GM19099 (cell line): Measurements from ENCODE around the gene LZTS2.

Experiments used
- POLR2A ChIP-seq: IDR thresholded peaks from 3 replicates; pipeline ENCODE4 v1.6.1; 2011; ENCODE audit warnings: low read depth; ENCODE audit not compliant: insufficient read length; ENCODE audit errors: extremely low read depth

Gene LZTS2

DNA sequence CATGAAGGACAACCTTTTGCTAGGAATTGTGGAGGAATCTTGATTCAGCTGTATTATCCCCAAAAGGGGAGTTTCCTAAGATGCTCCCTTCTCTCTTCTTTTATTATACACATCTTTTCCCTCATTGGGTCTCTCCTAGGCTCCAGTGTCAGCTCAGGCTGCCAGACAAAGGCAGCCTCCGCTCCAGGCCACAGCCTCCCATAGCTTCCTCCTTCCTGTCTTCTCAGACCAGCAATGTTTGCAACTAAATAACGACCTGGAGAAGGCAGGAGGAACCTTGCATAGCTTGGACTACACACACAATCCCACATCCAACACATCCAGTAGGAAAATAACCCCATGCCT, 43.7 kb downstream of the LZTS2 start:
- no peak for TF ChIP-seq POLR2A

DNA sequence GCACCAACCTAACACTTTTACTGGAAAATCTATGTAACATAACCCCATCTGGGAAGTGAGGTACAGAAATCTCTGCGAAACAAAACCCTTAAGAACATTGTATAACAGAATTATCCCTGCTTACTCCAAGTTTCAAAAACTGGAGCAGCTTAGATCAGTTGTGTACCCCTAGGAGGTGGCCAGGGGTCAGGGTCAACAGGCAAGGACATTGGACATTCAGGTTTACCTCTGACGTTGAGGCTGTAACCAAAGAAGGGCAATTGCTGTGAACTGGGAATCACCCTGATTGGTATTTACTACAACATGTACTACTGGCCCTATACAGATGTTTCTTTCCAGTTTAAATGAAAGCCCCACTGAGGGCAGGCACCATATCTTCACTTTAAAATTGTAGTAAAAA, 44.5 kb downstream of the LZTS2 start:
- no peak for TF ChIP-seq POLR2A

DNA sequence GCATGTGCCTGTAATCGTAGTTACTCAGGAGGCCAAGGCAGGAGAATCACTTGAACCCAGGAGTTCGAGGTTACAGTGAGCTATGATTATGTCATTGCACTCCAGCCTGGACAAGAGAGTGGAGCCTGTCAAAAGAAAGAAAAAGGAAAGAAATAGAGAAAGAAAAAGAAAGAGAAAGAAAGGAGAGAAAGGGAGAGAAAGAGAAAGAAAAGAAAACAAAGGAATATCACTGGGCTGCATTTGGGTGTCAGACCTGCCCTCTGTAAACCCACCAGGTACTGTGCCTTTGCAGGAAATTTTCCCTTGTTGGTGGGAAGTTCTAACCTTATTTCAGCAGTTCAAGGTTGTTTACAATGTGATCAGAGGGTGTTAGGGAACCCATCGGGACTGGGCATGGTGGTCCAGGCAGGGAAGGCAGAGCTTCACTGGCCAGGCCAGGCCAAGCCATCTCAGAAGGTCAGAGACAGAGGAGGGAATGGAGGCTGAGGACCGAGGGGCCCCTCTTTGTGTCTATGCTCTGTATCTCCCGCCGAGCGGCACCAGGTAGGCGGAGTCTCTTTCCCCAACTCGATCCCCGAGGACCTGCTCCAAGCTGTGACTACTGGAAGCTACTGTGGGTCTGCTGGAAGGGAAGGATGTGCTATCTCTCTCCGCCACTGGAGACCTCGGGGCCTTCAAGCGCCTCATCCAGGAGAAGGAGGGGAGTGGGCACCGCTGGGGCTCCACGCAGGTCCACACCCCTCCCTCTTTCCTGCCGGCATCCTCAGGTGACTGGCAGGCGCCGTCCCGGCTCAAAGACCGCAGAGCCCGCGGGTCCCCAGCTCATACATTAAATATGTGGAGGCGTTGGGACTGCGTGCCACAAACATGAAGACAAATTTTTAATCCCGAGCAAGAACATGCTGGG, 47.0 kb downstream of the LZTS2 start:
- no peak for TF ChIP-seq POLR2A

DNA sequence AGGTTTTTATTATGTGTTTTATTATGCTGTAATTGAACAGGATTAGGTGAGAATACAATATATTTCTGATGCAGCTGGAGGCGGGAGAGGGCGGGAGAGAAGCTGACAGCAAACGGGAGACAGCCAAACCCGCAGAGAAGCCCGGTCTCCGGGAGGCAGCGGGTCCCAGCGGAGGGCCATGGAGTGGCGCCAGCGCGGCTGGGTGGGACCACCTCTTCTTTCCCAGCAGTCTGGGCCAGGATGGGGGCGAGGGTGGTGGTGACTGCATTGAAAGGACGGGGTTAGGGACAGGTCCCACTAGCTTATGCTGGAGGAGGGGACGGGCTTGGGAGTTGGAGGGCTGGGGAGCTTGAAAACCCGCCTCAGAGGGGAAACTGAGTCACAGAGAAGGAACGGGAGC, 47.7 kb downstream of the LZTS2 start:
- no peak for TF ChIP-seq POLR2A

DNA sequence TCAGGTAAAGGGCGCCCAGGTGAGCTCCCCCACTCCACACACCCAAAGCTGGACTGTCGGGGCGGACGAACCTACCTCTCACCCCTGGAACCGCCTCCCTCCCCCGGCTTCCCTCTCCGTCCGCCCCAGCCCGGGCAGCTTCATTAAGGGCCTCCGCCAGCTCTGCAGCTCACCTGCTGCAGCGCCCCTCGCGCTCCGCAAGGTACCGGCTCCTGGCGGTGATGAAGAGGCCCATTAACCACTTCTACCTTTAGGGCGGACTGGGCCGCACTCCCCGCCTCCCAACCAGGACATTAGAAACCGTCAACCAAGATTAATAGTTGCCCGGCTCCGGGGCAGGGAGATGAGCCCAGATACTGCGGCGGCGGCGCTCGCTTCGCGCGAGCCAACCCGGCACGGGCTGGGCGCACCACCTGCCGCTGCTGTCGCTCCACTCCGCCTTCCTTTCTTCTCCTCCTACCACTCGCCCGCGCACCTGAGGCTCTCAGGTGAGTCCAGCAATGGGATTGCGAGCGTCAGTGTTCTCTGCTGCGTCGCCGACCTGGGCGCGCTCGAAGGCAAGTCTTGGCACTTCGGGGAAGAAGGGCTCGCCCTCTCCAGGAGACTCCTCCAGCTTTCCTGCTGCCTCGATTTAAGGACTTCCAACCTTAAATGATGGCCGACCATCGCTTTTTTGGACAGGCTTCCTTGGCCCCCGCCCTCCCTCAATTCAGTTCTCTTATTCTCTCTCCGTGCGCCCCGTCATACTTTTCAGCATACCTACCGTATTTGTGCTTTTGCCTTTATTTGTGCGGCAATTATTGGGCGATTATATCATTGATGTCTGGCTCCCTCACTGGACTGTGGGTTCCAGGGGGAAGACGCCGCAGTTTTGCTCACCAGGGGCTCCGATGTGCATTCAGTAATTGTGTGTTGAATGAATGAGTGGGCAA, 48.6 kb downstream of the LZTS2 start:
- no peak for TF ChIP-seq POLR2A

DNA sequence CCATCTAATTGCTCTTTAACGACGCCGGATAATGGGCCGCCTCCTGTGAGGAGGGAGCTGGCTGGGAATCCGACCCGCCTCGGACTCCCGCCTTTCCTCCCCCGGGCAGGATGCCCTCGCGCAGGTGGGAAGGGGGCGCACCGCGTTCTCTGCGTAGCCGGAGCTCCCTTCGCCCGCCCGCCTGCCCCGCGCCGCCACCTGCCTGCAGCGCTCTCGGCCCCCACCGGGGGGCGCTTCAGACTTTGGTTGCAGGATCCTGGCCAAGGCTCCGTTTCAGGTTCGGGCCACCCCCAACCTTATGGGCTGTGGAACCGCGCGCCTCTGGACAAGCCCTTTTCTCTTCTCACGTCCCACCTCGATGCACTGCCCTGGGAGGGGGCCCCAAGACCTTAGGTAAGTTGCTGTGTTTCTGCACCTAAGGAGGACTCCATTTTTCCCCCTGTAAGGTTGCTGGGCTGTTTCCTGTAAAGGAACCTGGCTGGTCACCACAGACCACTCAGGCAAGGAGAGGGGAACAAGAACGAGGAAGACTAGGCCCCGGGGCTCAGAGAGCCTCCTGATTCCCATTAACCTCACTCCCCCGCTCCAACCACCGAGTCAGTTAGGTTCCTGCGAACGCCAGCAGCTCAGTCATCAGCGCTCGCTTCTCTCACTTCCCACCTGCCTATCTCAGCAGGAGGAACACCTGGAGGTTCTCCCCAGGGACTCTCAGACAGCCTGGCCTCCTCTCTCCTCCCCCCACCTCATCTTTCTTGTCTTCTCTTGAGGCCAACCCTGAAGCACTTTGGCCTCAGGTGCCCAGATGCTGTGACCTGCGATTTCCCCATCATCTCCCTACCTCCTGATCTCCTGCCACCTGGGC, 50.8 kb downstream of the LZTS2 start:
- no peak for TF ChIP-seq POLR2A

DNA sequence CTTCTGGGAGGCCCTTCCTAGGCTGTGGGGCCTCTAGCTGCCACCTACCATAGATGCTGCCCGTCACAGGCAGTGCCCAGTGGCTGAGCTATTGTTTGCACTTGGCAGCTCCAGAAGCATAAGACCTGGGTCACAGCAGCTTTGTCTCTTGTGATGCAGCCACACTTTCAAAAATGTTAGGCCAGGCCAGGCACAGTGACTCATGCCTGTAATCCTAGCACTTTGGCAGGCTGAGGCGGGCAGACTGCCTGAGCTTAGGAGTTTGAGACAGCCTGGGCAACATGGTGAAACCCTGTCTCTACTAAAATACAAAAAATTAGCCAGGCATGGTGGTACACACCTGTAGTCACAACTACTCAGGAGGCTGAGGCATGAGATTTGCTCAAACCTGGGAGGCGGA, 52.7 kb downstream of the LZTS2 start:
- no peak for TF ChIP-seq POLR2A

DNA sequence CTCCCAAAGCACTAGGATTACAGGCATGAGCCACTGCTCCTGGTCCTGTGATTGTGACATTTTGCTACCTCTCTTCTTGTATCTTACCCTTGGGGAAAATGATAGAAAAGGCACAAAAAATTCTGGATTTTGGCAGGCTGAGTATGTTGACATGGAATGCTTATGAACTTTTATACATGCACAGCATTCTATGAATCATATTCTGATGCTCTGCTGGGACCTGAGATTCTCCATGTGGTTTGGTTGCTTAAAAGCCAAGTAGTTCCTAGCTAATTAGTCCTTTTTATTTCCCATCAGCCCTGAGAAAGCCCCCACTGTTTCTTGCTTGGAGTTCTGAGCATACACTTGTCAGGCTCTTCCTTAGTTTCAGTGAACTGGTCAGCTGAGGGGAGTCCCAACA, 53.9 kb downstream of the LZTS2 start:
- no peak for TF ChIP-seq POLR2A

DNA sequence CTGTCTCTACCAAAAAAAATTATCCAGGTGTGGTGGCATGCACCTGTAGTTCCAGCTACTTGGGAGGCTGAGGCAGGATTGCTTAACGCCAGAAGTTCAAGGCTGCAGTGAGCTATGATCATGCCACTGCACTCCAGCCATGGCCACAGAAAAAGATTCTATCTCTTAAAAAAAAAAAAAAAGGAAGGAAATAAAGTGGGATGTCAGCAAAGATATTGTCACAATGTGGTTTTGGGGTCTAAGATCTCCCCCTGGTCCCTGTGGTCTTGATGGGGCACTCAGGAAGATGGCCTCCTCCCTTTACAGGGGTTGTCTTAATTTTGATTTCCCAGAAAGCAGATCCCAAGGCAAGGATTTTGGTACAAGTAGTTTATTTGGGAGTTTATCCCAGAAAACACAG, 54.7 kb downstream of the LZTS2 start:
- no peak for TF ChIP-seq POLR2A

DNA sequence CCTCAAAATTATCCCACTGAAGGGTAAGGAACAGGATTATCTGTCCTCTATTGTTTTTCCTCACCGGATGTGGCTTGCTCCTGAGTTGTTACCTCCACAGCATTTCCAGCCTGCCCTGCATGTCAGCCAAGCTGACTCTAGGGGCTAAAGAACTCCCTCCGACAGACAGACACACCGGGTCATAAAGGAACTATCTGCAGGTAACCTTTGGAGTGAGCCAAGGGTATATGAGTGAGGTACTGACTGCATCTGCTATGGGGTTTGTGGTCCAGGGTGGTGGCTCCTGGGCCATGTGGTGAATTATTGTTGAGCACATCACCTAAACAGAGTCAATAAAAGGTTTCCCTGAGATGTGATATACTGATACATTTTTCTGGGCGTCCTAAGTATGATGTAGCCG, 55.3 kb downstream of the LZTS2 start:
- no peak for TF ChIP-seq POLR2A

DNA sequence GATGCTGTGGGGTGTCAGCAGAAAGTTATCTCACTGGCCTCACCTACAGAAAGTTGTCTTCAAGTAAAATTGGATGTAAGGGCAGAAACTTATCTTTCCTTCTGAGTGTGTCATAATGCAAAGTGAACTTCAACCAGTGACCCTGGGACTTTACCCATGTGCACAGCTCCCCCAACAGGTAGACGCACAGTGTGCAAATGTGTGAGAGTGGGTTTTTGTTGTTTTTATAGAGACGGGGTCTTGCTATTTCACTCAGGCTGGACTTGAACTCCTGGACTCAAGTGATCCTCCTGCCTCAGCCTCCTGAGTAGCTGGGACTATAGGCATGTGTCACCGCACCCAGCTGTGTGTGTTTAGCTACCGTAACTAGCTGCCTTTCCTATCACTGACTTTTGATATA, 55.8 kb downstream of the LZTS2 start:
- TF ChIP-seq POLR2A = no peak

DNA sequence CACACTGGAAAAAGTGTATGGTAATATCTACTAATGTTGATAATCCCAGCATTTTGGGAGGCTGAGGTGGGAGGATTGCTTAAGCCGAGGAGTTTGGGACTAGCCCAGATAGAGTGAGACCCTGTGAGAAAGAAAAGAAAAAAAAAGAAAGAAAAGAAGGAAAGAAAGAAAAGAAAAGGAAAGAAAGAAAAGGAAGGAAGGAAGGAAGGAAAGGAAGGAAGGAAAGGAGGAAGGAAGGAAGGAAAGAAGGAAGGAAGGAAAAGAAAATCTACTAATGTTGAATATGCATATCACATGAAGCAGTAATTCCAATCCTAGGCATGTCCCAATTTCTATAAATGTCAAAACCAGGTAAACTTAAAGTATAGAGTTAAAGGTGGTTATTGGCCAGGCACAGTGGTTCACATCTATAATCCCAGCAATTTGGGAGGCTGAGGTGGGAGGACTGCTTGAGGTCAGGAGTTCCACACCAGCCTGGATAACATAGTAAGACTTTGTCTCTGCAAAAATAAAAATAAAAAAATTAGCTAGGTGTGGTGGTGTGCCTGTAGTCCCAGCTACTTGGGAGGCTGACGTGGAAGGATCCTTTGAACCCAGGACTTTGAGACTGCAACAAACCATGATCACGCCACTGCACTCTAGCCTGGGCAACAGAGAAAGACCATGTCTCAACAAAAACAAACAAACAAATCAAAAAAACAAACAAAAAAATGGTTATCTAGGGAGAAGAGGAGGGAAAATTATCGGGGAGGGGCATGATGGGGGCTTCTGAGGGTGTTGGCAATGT, 57.0 kb downstream of the LZTS2 start:
- TF ChIP-seq POLR2A = no peak
